NCI-H524 treated with DMSO at 0.1 percent for 48 hours (cell line): ENCODE data around the gene ARHGAP24.

Experiments used
- DNase-seq: peaks from one replicate; lab custom pipeline; 2025; lab: John Stamatoyannopoulos, UW

ARHGAP24 gene

DNA sequence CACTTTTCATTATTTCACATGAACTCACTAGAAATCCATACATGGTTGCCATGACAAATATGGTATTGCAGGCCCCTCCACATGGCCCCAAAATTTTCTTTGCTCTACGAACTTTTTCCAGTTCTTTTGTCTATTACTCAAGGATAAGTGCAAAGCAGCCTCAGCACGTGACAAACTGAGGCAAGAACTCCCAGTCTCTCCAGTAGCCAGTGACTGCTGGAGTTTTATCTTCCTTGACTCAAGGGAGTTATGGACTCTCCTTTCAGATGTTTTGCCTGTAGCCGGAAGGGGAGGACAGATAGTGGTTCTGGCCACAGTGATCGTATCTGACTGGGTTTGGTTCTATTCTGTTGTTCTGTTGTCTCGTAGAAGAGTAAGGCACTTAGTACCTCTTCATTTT lies 105.5 kb downstream of the ARHGAP24 start:
- DNase-seq, result no peak

DNA sequence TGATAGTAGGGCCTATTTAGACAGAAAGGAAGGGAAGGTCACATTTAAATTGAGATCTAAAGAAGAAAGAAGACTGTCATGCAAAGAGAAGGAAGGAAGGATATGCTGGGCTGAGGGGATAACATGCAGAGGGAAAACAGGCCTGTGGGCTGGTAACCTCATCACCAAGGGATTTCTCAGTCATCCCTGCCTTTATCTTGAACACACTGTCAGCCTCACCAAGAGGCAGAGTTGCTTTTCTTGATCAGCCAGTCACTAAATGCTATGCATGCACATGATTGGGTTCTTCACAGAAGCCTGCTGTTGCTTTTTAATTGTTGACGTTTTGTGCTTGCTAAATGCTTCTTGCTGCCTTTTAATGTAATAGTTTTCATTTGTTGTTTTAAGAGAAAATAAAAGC lies 113.0 kb downstream of the ARHGAP24 start:
- no peak for DNase-seq

GRCh38 chr4:85591406-85592098 lies 116.6 kb downstream of the ARHGAP24 start:
- no peak for DNase-seq

DNA sequence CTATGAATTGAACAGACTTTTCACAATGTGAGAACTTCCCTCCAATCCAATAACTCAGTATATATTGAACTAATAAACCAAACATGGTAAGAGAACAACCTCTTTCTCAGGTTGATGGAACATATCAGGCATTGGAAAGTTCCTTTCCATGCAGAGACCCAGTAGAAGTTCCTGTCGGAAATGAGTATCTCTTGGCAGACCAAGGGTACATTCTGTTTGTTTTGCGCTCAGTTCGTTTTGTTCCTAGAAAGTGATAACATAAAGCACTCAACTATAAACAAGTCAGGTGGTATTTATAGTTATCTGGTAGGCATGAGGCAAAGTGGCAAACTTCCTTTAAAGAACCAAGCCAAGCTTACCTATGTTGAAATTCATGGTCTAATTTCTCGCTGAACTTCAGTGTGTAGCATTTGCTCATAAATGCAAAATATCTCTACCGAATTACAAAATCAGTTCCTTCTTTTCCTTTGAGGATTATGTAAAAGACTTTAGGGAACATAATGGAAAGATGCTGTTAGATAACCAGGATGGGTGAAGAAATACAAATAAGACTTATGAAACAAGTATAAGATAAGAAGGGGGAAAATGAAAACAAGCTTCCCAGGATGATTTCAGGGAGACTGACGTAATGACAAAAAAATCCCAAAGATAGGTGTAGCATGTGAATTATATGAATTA lies 120.3 kb downstream of the ARHGAP24 start:
- DNase-seq, result no peak

- no peak for DNase-seq
These were observed 121.0 kb downstream of the ARHGAP24 start for GRCh38 chr4:85595796-85596559.

- DNase-seq, result no peak
These were observed 124.0 kb downstream of the ARHGAP24 start for GRCh38 chr4:85598936-85599335.

GRCh38 chr4:85600501-85600900 lies 125.6 kb downstream of the ARHGAP24 start:
- no peak for DNase-seq

DNA sequence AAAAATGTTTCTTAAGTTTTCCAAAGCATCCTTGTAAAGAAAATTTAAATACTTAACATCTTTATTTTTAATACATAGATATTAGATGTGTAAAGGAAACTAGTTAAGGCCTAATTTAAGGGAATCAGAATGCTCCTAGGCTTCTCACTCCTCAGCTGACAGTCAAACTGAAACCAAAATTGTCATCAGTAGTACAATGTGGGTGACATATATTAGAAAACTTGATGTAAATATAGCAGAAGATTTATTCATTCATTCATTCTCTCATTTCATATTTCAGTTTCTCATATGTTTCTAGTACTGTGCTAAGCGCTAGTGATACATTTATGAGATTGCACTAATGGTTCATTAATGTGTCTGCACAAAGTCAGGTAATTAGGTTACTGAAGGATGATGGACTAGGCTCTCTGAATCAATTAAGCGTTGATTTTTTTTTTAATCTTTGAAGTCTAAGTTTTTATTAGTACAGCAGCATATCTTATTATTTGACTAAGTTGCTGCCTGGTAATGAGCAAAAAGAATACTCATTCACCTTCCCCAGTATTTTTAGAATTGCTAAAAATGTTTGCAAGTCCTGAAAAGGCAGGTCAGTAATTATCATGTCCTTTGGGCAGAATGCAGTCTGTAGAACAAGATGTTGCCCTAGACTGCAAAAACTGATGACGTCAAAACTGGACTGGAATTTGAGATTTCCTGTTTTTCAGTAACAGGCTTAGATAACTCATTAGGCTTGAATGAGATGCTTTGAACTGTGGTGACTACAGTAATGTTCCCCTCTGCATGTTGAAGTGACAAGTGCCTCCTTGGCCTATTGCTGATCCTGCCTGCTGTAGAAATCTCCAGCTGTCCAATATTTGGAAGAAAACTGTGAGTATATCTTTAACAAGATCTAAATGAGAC lies 128.7 kb downstream of the ARHGAP24 start:
- no peak for DNase-seq

DNA sequence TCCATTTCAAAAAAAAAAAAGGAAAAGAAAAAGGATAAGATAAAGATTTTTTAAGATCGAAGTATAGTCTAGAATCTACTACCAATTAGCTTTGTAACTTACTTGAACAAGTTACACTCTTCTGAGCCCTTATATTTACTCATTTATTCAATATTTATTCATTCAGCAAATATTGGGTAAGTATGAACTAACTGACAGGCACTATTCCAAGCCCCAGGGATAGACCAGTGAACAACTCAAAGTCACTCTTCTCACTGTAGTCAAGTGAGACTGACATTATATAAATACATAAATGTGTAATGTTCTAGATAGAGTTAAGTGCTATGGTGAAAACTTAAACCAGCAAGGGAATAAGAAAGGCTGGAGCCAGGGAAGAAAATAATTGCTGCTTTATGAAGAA lies 131.6 kb downstream of the ARHGAP24 start:
- no peak for DNase-seq

GRCh38 chr4:85607624-85608023 lies 132.7 kb downstream of the ARHGAP24 start:
- DNase-seq, result no peak

DNA sequence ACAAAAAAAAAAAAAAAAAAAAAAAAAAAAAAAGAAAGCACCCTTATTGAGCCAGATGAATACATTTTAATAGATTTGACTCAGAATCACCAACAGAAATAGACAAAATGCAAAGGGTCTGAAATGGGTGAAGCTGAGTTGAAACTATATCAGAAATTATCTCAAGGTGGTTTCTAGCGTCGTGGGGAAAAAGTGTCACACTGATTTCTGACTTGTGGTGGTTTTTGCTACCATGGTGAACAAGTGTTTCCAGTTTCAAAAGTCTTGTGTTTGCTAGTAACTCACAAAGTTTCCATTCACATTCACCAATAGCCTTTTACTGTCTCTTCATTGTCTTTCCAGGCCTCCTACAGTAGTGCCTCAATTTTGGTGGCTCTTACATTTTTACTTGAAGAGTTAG lies 135.5 kb downstream of the ARHGAP24 start:
- DNase-seq, result no peak

GRCh38 chr4:85611661-85612060 lies 136.7 kb downstream of the ARHGAP24 start:
- DNase-seq, result no peak

- DNase-seq, result no peak
These were observed 139.0 kb downstream of the ARHGAP24 start for GRCh38 chr4:85613901-85614300.

DNA sequence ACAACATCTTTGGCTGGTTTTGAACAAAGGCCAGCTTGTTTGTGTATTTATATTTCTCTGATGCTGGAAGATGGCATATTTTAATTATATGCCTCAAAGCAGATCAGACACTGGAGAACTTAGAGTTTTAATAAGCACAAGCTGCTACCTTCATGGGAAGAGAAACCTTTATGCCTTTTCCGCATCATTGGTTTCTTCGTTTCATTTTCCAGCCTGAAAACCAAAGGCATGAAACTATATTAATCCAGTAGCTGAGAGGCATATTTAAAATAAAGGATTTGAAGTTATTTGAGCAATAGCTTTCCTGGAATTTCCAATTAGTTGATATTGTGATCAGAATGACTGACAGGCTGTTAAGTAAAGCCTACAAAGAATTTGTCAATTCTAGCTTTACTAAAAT lies 141.0 kb downstream of the ARHGAP24 start:
- no peak for DNase-seq

DNA sequence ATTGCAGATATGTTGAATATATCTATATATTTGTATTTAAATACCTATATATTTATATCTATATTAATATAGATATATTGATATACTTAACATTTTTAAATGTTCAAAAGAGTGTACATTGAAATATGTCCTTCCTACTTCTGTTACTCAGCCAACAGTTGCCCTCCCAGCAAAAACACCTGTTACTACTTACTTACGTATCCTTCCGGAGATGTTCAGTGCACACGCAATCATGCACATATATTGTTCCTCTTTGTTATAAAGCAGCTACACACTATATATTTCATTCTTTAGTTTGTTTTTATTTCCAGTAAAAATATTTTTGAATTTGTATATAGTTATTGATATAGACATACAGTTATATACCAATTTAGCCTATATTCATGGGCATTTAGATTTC lies 142.3 kb downstream of the ARHGAP24 start:
- DNase-seq, result no peak

DNA sequence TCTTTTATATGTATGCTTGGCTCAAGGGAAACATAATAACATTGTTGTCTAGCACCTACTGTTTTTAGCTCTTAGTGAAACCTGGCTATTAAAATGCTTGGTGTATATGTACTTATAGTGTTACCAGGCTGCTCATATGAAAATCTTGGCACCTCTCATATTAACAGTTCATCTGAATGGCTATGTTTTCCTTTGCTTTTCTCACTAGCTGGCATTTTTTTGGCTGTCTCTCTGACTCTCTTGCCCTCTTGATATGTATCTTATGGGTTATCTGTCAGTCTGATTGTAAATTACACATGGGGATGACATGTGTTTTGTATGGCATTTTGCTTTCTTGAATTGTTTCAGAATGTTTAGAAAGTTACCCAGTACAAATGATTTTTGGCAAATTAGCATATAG lies 158.0 kb downstream of the ARHGAP24 start:
- no peak for DNase-seq

- no peak for DNase-seq
These were observed 162.8 kb downstream of the ARHGAP24 start for GRCh38 chr4:85637778-85638177.

DNA sequence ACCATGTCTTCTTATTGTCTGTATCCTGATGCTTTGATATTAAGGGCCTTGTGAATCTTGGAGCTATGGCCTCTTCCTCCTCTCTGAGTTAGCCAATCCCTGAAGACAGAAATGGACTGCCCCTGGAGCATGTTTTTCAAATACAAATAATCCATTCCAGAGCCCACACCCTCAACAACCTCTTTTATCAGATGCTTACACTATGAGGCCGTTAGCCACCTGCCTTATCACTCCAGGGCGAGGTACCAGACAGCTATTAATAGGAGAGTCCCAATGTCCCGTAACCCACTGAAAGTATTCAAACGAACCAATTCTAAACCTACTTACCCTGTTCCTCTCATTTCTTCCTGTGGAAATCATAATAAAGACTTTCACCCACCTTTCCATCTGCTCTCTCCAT lies 165.0 kb downstream of the ARHGAP24 start:
- DNase-seq, result no peak

DNA sequence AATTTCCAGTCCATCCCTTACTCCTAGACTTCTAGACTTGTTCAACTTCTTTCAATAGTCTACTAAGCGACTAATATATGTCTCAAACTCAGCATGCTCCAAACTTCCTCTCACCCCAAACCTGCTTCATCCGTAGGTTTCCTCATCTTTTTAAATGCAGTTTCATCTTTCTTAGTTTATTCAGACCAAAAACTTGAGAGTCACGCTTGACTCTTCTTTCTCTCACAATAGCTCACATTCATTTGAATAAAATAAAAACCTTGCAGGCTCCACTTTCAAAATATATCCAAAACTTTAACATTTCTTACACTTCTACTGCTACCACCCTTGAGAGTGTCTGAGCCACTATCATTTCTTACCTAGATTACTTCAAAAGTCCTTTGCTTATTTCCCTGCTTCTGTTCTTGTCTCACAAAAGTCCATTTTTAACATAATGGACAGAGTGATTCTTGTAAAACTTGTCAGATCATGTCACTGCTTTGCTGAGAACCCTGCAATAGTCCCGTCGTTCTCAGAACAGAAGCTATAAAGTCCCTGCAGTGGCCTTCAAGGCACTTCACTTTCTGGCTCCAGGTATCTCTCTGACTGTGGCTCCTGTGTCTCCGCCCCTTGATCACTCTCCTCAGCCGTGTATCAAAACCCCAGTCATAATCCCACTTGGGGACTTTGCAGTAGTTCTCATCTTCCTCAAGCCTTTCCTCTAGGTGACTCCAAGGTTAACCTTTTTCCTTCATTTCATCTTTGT lies 167.6 kb downstream of the ARHGAP24 start:
- no peak for DNase-seq

GRCh38 chr4:85644061-85644460 lies 169.1 kb downstream of the ARHGAP24 start:
- peak; percentile 11 for DNase-seq

DNA sequence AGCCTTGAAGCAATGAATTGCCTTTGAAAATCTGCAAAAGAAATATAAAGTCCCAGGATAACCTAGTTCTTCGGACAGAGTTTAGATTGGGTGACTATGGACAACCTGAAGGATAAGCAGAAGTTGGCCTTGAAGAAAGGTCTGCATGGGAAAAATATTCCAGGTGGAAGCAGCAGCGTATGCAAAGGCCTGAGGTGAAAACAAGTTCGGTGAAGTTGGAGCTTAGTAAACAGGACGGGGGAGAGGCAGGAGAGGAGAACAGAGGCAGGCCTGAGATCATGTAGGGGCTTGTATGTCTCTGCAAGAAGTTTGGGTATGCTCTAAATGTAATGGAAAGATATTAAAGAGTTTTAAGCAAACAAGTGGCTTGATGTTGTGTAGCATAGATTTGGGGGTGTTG lies 176.0 kb downstream of the ARHGAP24 start:
- no peak for DNase-seq
